NCI-H1048 (cell line): ENCODE results near the gene BMERB1.
A peak's percentile ranks its signal among the peaks of the same experiment; 100 is the strongest.
"Not testable (repeated sequence)": the region's sequence is repeated elsewhere in the genome, so short reads cannot be mapped to it uniquely, and the experiment has no call there.

Experiments
- DNase-seq: peaks from one replicate; lab custom pipeline; 2025; lab: John Stamatoyannopoulos, UW

The BMERB1 gene

GRCh38 chr16:15559176-15559575 lies 124.8 kb downstream of the BMERB1 start:
- no peak for DNase-seq

GRCh38 chr16:15564604-15565339 lies 130.4 kb downstream of the BMERB1 start:
- DNase-seq: no peak

GRCh38 chr16:15566095-15566494 lies 131.7 kb downstream of the BMERB1 start:
- DNase-seq: no peak

GRCh38 chr16:15567823-15568222 lies 133.4 kb downstream of the BMERB1 start:
- DNase-seq: no peak

- not testable (repeated sequence) for DNase-seq
Observed at GRCh38 chr16:15570666-15571065, 136.3 kb downstream of the BMERB1 start.

GRCh38 chr16:15571557-15571956 lies 137.2 kb downstream of the BMERB1 start:
- no peak for DNase-seq

GRCh38 chr16:15572329-15573001 lies 138.1 kb downstream of the BMERB1 start:
- no peak for DNase-seq

GRCh38 chr16:15573274-15573895 lies 139.0 kb downstream of the BMERB1 start:
- no peak for DNase-seq

- not testable (repeated sequence) for DNase-seq
Observed at GRCh38 chr16:15573896-15574613, 139.7 kb downstream of the BMERB1 start.

- DNase-seq: no peak
Observed at GRCh38 chr16:15574614-15574948, 140.2 kb downstream of the BMERB1 start.

- DNase-seq: no peak
Observed at GRCh38 chr16:15575293-15576049, 141.1 kb downstream of the BMERB1 start.

GRCh38 chr16:15576960-15577958 lies 142.9 kb downstream of the BMERB1 start:
- peak; percentile 52 for DNase-seq

GRCh38 chr16:15578824-15579223 lies 144.4 kb downstream of the BMERB1 start:
- no peak for DNase-seq

- no peak for DNase-seq
Observed at GRCh38 chr16:15581127-15581815, 146.9 kb downstream of the BMERB1 start.

GRCh38 chr16:15583526-15583925 lies 149.1 kb downstream of the BMERB1 start:
- DNase-seq: no peak

- no peak for DNase-seq
Observed at GRCh38 chr16:15585956-15586355, 151.6 kb downstream of the BMERB1 start.

GRCh38 chr16:15586716-15587115 lies 152.3 kb downstream of the BMERB1 start:
- no peak for DNase-seq

GRCh38 chr16:15587152-15587825 lies 152.9 kb downstream of the BMERB1 start:
- DNase-seq: no peak

GRCh38 chr16:15592324-15592723 lies 157.9 kb downstream of the BMERB1 start:
- no peak for DNase-seq
